Stimulated activated CD8-positive, alpha-beta memory T cell treated with anti-CD3 and anti-CD28 coated beads, Interleukin-12 subunit alpha, Interleukin-12 subunit beta, amount 100 ng/mL, for 24 hours (primary cell): Measurements from ENCODE around the gene MGAT4C.

Source experiments
- DNase-seq: peaks from one replicate; pipeline ENCODE4 v3.0.0-alpha.2; 2020; ENCODE audit errors: extremely low read depth

The MGAT4C gene

GRCh38 chr12:85975716-85976115 lies 280.5 kb downstream of the MGAT4C start:
- no peak for DNase-seq

- DNase-seq: no peak
Observed at GRCh38 chr12:85971800-85972199, 284.4 kb downstream of the MGAT4C start.

- no peak for DNase-seq
Observed at GRCh38 chr12:85968606-85969005, 287.6 kb downstream of the MGAT4C start.

GRCh38 chr12:85963326-85963725 lies 292.9 kb downstream of the MGAT4C start:
- DNase-seq: no peak

GRCh38 chr12:85956081-85956480 lies 300.1 kb downstream of the MGAT4C start:
- no peak for DNase-seq

GRCh38 chr12:85955127-85955526 lies 301.1 kb downstream of the MGAT4C start:
- DNase-seq: no peak

GRCh38 chr12:85951823-85952222 lies 304.4 kb downstream of the MGAT4C start:
- no peak for DNase-seq

- no peak for DNase-seq
Observed at GRCh38 chr12:85949253-85949652, 306.9 kb downstream of the MGAT4C start.

- DNase-seq: no peak
Observed at GRCh38 chr12:85948340-85948739, 307.9 kb downstream of the MGAT4C start.

GRCh38 chr12:85947286-85947685 lies 308.9 kb downstream of the MGAT4C start:
- DNase-seq: no peak

- DNase-seq: no peak
Observed at GRCh38 chr12:85946375-85946774, 309.8 kb downstream of the MGAT4C start.

- no peak for DNase-seq
Observed at GRCh38 chr12:85927166-85927565, 329.0 kb downstream of the MGAT4C start.

- DNase-seq: no peak
Observed at GRCh38 chr12:85923767-85924331, 332.3 kb downstream of the MGAT4C start.

- DNase-seq: no peak
Observed at GRCh38 chr12:85920324-85920947, 335.8 kb downstream of the MGAT4C start.
